Forelimb muscle (tissue), 1 donor: ENCODE data around the gene KLF13. TPM values are rescaled to one million over a fixed set of nuclear protein-coding genes. Genes with fewer than 3 reads are reported as not detected.

ENCODE experiments used
- DNase-seq: peaks from one replicate; pipeline ENCODE4 v3.0.0-alpha.2; 2013; ENCODE audit warnings: low read depth
- polyA plus RNA-seq: library from polyadenylated mRNA; unstranded; fragments of 120-200 nt; gene quantifications from one replicate; pipeline ENCODE4 v1.2.1, GENCODE V29; 2013; ENCODE audit not compliant: insufficient read length

KLF13 gene
- polyA plus RNA-seq, 1 donor: 37.0 TPM

DNA sequence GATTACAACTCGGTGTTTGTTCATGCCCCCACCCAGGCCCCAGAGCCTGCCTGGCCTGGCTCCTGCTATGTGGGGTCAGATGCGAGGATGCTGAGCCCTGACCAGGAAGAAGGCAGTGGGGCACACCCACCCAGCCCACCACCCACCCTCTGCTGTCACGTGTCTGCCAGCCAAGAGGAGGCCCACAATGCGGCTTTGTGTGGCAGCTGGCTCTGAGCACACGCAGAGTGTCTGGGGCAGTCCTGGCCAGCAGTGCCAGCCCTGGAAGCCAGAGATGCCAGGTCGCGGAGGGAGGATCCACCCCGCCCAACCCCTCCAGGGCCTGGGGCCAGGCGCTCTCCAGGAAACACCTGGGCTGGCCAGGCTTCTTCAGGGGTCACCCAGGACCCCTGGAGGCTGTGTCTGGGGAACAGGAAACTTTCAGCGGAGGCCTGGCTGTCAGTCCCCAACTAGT lies 26.4 kb upstream of the KLF13 start:
- DNase-seq: no peak

DNA sequence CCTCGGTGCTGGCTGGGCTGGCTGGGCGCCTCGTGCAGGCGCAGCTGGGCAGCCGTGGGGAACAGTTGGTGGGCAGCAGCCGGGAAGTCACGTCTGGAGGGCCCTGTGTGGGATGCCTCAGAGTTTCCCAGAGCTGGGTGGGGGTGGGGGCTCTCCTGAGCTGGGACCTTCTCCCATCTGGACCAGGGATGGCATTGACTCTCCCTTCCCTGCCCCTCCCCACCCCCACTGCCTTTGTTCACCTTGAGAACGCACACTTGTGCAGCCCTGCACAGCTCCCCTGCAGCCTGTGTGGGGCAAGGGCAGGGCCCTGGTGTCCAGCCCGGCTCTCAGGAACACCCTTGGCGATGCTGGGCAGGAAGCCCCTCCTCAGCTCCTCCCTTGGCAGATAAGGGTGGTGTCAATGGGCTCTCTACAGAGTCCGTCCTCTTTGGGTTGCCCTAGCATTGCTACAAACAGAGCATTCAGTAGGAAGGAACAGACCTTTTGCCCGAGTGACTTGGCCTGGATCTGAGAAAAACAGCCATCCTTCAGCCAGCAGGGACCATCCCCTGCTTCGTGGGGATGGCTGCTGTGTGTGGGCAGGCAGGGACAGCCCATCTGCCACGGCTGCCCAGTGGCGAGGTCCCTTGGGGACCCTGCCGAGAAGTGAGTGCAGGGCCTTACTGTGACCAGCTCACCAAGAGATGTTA lies 25.5 kb upstream of the KLF13 start:
- no peak for DNase-seq

DNA sequence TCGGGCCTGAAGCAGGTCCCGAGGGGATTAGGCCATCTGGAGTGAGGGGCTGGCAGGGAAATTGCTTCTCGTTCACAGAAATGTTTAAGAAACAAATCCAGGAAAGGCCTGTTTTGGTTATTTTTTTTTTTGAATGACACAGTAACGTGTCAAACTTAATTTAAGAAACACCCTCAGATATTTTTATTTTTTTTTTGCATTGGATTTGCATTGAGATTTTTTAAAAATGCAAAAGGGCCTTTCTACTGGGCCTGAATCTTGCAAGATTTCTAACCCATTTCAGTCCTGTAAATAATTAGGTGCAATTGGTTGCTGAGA lies 25.0 kb upstream of the KLF13 start:
- DNase-seq: no peak

DNA sequence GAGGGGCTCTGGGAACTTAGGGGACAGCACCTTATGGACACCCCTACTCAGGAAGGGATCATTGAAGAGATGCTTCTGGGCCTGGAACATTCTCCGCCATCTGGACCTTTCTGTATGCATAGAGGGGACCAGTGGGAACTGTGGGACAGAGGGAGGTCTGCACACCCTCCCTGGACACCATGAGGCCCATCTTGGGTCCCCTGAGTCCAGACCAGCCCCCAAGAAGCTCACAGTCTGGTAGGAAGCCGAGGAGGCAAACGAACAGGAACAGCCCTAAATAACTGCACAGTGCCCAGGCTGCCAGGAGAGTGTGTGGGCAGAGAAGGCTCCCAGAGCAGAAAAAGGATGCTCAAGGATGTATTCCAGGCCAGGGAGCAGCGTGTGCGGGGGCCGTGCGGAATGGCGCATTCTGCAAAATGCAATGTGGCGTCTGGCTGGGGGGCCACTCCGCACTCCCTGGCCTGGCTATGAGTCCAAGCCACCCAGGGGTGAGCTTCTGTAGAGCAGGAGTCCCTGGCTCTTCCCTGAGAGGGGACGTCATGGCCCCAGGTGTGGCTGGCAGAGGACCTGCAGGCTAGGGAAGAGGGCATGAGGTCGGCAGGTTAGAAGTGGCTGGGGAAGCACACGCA lies 24.5 kb upstream of the KLF13 start:
- no peak for DNase-seq

DNA sequence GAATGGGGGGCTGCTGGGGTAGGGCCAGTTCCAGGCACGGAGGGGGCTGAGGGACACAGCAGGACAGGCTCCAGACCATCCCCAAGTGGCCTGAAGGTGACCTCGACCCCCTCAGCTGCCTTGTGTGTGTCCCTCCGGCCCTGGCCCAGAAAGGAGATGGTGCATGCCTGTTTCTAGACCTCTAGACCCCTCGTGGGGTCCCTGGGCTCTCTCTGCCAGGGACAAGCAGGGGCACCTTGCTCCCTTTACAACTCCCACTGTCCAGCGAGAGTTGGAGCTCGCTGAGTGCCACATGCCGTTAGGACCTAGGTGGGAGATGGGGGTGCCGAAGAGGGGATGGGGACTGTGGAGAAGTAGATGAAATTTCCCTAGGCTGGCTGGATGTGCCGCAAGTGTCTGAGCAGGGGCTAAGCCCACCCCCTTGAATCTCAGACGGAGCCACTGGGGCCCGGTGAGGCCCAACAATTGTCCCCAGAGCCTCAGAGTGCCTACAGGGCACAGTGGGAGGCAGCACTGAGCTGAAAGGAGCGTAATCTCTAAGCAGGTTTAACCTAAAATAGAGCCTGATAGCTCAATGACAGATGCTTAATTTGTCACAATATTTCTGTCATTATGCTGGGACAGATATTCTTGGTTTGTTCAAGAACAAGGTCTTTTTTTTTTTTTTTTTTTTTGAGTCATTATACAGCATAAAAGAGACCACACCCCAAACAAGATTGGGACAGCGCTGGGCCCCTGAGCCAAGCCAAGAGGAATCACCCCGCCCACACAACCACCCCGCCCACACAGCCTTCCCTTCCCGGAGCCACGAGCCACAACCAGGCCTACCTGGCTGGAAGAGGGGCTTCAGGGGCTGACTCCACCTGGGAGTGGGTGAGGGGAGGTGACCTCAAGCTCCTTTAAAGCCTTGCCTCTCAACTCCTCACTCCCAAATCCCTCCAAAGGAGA lies 23.6 kb upstream of the KLF13 start:
- DNase-seq: no peak

DNA sequence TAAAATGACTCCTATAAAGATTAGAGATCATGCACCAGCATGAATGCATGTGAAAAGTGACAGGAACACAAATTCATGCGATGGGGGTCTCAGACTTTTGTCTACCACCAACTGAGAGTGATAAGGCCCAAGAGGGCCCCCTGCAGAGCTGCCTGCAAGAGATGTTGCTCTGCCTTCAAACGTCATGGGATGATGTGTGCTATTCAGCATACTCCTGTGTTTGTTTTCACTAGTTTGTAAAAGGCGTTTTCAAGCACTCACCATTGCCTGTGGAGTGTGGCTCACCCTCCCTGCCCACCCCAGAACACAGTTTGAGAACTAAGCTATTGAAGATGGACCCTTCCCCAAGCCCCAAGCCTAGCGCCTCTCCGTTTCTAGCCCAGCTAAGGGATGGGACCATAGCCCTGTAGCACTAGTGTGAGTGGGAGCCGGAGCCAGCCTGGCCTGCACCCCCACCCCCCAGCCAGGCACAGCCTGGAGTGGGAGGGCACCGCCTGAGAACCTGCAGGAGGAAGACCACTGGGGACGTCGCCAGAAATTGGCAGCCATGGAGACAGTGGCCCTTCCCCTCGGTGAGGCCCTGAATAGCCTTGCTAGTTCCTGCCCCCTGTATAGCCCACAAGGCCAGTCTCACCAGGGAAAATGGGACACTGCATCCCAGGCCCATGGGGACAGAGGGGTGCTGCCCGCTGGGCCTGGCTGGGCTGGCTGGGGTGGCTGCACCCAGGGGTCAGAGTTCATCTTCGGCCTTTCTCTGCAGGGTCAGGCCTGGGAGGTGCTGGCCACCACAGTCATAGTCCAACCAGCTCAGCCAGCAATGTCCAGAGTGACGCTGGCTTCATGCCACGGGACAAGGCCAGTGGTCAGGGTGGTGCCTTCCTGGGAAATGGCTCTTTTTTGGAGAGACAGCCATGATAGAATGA lies 22.6 kb upstream of the KLF13 start:
- DNase-seq: no peak

- no peak for DNase-seq
Measured at GRCh38 chr15:31304751-31305365, 21.8 kb upstream of the KLF13 start.

- DNase-seq: no peak
Measured at GRCh38 chr15:31305375-31305774, 21.3 kb upstream of the KLF13 start.

- DNase-seq: no peak
Measured at GRCh38 chr15:31305796-31306425, 20.7 kb upstream of the KLF13 start.

DNA sequence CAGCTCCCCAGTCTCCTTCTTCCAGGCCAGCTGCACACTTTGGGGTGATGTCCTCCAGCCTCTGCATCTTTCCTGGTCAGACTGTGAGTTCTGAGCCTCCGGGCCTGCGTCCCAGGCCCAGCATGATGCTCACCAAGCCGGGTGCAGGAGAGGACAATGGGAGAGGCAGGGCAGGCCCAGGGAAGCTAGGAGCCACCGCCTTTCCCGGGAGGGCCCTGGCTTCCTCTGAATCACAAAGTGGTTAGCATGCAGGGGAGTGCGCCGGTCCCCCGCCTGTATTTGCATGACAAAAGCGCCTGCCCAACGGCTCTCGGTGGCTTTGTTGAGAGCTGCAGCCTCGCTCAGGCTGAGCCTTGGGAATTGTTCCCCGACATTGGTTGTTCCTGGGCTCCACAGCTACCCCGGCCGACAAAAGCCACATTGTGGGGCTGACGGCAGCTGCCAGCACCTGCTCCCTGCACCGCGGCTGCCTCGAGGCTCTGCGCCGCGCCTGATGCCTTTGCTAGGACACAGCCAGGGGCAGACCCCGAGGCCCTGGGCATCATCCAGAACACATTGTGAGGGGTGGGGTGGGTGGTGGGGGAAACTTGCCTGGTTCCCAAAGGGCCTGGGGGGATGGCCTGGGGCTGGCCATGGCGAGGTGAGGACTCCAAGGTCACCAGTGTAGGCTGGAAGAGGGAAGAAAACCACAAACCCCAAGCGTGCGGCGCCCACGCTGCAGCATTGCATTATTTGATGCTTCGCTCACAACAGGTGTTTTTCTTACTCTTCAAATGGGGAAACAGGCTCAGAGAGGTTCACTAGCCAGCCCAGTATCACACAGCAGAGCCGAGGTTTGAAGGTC lies 20.0 kb upstream of the KLF13 start:
- no peak for DNase-seq

DNA sequence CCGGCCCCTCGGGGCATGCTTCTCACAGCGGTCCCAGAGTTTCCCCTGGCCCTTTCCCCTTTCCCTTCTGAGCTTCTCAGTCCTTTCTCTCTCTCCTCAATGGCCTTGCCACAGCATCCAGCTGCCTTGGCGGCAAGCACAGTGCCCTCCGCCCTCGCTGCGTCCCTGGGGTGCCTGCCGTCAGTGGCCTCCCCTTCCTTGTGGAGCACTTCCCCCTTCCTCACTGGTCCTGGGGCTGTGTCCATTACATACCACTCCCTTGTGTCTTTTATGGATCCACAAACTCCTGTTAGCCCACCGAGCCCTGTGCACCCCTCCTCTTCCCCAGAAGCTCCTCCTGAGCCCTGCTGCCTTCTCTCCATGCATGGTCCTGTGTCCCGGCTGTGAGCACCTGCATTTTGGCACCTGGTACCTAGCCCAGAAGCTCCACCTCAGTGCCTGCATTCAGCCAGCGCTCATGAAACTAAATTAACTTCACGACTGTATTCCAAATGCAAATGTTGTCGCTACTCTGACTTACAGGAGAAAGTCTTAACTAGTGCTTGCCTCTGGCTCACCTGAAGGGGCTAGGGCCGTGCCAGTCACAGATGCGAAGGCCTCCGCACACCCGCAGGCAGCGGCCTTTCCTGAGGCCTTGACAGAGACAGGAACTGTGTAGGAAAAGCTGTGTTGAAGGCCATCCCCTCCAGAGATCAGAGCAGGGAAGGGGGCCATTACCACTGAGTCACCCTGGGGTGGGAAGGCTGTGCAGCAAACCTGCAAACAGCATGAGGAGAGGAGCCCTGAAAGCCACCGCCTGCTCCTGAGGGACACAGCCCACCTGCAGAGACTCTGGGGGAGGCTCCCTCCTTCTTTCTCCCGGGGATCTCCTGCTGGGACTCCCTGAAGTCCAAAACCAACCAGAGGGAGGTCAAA lies 19.1 kb upstream of the KLF13 start:
- DNase-seq: no peak

- DNase-seq: no peak
Measured at GRCh38 chr15:31308185-31308639, 18.4 kb upstream of the KLF13 start.

DNA sequence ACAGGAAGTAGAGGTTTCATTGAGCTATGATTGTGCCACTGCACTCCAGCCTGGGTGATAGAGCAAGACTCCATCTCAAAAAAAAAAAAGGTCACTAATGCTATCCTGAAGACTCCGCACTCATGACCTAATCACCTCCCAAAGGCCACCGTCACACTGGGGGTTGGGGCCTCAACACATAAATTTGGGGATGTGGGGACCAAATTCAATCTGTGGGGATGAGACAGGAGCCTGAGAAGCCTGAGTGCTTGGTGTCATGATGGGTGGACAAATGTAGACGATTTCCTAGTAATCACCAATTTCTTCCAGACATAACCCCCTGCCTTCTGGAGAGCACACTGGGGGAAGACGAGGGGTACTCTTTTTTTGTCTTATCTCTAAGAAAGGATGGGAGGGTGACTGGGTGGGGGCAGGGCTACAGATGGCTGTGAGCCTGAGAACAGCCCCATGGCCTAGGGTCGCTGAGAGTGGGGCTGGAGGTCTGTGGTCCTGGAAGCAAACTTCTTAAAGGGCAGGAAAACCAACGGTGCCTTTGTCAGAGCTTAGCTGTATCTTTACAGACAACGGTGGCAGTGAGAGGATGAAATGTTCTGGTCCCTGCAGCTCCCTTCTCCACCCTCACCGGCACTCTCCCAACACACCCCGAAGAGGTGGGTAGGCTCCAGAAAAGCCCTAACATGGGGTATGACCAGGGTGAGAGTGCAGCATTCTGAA lies 16.6 kb upstream of the KLF13 start:
- DNase-seq: no peak

DNA sequence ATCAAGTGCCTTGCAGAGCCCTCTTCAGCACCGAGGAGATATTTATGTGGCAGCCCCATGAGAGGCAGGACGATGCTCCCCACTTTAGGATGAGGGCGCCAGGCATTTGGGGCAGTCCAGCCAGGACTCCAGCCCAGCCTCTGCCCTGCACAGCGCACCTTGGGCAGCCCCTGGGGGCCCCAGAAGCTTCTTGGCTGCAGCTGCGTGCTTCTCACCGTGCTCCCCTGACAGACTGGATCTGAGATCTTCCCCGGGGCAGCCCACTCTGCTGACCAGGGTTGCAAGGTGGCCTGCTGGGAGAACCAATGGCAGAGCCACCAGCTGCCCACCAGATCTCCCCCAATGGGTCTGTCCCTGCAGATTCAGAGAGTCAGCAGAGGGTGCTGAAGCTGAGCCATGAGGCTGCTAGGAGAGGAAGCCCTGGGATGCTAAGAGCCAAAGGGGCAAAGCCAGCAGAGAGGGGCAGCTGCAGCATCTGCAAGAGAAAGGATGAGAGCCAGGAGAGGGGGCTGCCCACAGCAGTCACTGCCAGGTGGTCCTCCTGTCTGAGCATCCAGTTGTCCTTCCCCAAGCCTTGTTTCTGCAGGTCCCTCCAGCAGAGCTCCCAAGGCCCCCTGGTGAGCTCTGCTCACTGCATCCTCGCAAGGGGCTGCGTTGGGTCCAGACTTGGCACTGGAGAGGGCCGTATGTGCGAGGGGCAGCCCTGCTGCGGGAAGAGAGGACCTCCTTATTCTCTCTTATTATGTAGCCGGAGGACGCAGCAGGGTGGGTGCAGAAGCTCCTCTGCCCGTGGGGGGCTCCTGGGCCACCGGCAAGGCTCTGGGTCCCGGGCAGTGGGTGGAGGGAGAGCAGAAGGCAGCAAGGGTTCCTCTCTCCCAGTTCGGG lies 14.7 kb upstream of the KLF13 start:
- DNase-seq: no peak

- DNase-seq: no peak
Measured at GRCh38 chr15:31313223-31313622, 13.4 kb upstream of the KLF13 start.

GRCh38 chr15:31314380-31314779 lies 12.3 kb upstream of the KLF13 start:
- no peak for DNase-seq
